ENCODE measurements around the gene RSPH9.

GRCh38 chr6:43695215-43695966 is 50.6 kb downstream of the RSPH9 start:
- TF ChIP-seq CTCF (IDR thresholded peaks at IDR 0.05) (no peak), POLR2A (IDR thresholded peaks at IDR 0.05) (no peak)
